ENCODE measurements around the gene FGGY. TPM values are rescaled to one million over a fixed set of nuclear protein-coding genes. Genes with fewer than 3 reads are reported as not detected.

FGGY gene
- total RNA-seq, 2 experiments from 2014 or later: 5.6 to 8.1 TPM

DNA sequence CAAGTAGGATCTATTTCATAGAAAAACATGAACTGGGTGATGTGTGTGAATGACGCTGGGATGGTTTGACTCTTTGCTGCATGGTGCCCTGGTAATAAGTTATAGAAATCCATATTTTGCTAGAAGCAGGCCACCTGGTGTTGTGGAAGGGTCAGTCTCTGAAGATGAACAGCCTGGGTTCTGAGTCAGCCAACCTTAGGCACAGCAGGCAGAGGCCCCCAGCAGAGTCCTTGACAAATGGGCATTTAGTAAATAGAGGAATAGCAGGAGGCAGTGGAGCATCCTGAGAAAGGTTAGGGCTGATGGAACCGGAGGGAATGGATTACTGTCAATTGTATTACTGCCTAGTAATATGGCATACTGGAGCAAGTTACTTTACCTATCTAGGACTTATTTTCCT lies 20.9 kb downstream of the FGGY start:
- no peak overlapping the region for H3K4me3 Mint-ChIP-seq
- H3K36me3 Mint-ChIP-seq (ENCODE audit: low read depth): no peaks in the 10 kb centered on the region
- ATAC-seq: no peak
- no peaks in the 10 kb centered on the region for H3K27me3 Mint-ChIP-seq
- CTCF ChIA-PET: no interaction called here
- no peak overlapping the region for H3K27ac Mint-ChIP-seq
- POLR2A ChIA-PET: no interaction called here
- H3K4me1 Mint-ChIP-seq: peaks cover 7% of the 10 kb centered on the region
- intact Hi-C loops (cut with DNase I, micrococcal nuclease): no loop called here
- H3K9me3 Mint-ChIP-seq (ENCODE audit: low read depth): no peaks in the 10 kb centered on the region
- DNase-seq: no peak

DNA sequence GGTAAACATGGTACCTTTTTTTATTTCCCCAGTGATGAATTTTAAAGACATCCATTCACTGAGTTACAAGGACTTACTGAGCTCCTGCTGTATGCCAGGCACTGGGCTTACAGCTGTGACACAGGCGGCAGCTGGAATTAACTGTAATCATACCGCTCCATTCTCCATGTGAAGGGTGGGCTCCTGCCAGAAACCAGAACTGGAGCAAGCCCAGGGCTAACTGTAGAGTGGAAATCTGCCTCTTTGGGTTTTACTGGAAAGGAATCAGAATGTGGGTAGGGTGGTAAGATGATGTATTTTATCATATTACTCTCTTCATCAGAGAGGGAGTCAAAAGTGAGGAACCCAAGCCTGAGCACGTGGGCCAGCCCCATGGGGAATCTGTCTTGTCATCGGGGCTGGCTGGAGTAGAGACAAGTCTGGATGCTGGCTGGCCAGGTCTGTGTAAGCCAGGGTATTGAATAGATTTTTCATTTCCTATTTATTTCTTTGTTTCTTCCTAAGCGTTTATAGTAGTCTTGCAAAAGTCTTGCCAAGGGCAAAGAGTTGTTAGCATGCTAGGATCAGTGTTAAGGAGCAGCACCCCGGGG lies 21.5 kb downstream of the FGGY start:
- Mint-ChIP-seq H3K27ac (no peak overlapping the region), H3K9me3 (ENCODE audit: low read depth) (no peaks in the 10 kb centered on the region), H3K36me3 (ENCODE audit: low read depth) (no peaks in the 10 kb centered on the region), H3K4me1 (peaks cover 7% of the 10 kb centered on the region), H3K4me3 (no peak overlapping the region), H3K27me3 (no peaks in the 10 kb centered on the region)
- POLR2A ChIA-PET: no interaction called here
- CTCF ChIA-PET: no interaction called here
- ATAC-seq: no peak
- DNase-seq: no peak
- intact Hi-C loops (cut with DNase I, micrococcal nuclease): no loop called here

DNA sequence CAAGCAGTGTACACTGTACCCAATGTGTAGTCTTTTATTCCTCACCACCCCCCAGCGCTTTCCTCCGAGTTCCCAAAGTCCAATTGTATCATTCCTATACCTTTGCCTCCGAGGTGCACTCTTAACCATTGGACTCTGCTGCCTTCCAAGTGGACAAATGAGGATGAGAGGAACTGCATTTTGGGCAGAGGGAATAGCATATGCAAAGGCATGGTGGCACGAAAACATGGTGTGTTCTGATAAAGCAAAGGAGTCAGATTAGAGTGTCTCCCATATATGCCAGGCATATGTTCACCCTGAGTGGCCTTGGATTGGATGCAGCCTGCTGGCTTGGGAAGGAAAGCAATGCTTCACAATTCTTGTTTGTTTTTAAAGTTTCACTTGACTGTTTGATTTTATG lies 25.5 kb downstream of the FGGY start:
- ChIA-PET POLR2A (no interaction called here), CTCF (no interaction called here)
- H3K9me3 Mint-ChIP-seq (ENCODE audit: low read depth): peaks cover 4% of the 10 kb centered on the region
- intact Hi-C loops (cut with DNase I, micrococcal nuclease): no loop called here
- H3K4me1 Mint-ChIP-seq: no peaks in the 10 kb centered on the region
- H3K36me3 Mint-ChIP-seq (ENCODE audit: low read depth): peaks cover 4% of the 10 kb centered on the region
- no peak overlapping the region for H3K27ac Mint-ChIP-seq
- H3K27me3 Mint-ChIP-seq: no peaks in the 10 kb centered on the region
- DNase-seq: no peak
- ATAC-seq: no peak
- H3K4me3 Mint-ChIP-seq: no peak overlapping the region

DNA sequence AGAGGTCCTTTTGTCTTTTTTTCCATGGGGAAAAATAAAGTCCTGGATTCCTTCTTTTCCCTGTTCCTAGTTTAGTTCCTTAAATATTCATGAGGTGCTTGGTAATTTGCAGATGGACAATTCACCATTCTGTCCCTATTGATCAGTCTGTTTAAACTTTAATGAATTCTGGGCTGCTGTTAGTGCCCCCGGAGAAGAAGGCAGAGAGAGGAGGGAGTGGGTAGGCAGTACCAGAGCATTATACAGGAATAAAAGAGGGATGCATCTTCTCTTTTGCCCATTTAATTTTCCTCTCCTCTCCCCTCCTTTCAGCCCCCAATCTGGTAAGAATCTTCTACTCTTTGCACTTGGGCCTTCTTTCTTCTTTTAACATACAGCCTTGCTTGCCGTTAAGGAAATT lies 25.9 kb downstream of the FGGY start:
- POLR2A ChIA-PET: no interaction called here
- DNase-seq (no peak), ATAC-seq (no peak)
- CTCF ChIA-PET: no interaction called here
- H3K4me3 Mint-ChIP-seq: no peak overlapping the region
- intact Hi-C loops (cut with DNase I, micrococcal nuclease): no loop called here
- H3K4me1 Mint-ChIP-seq: peaks cover 2% of the 10 kb centered on the region
- H3K27me3 Mint-ChIP-seq: no peaks in the 10 kb centered on the region
- H3K27ac Mint-ChIP-seq: no peak overlapping the region
- H3K9me3 Mint-ChIP-seq (ENCODE audit: low read depth): peaks cover 4% of the 10 kb centered on the region
- H3K36me3 Mint-ChIP-seq (ENCODE audit: low read depth): peaks cover 4% of the 10 kb centered on the region

DNA sequence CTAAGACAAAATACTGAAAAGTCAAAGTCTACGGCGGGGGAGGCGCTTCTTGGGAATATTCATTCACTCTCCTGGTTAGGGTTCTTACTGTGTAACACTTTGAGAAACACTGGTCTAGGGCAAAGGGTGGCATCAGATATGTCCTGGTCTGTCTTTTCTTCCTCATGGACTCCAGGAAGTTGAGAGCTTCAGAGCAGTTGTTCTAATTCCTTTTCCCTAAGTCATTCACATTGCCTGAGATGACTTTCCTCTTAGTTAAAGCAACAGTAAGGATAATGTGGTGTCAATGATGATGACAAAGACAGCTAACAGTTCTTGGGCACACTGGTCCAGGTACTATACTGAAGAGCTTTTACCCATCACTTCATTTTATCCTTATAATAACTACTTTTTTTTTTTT lies 27.0 kb downstream of the FGGY start:
- POLR2A ChIA-PET: no interaction called here
- no peak overlapping the region for H3K27ac Mint-ChIP-seq
- no peak overlapping the region for H3K4me3 Mint-ChIP-seq
- no peaks in the 10 kb centered on the region for H3K27me3 Mint-ChIP-seq
- H3K36me3 Mint-ChIP-seq (ENCODE audit: low read depth): peaks cover 4% of the 10 kb centered on the region
- H3K9me3 Mint-ChIP-seq (ENCODE audit: low read depth): peaks cover 4% of the 10 kb centered on the region
- H3K4me1 Mint-ChIP-seq: peaks cover 10% of the 10 kb centered on the region
- no peak for DNase-seq
- CTCF ChIA-PET: no interaction called here
- intact Hi-C loops (cut with DNase I, micrococcal nuclease): no loop called here
- no peak for ATAC-seq

DNA sequence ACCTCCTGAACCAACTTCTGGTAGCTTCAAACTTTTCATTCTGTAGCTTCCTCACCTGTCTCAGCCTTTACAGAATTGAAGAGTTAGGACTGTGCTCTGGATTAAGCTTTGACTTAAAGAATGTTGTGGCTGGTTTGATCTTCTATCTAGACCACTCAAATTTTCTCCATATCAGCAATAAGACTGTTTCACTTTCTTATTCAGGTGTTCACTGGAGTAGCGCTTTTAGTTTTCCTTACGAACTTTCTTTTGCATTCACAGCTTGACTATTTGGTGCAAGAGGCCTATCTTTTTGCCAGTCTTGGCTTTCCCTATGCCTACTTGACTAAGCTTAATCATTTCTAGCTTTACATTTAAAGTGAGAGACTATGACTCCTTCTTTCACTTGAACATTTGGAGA lies 31.5 kb downstream of the FGGY start:
- peaks cover 4% of the 10 kb centered on the region for H3K9me3 Mint-ChIP-seq (ENCODE audit: low read depth)
- H3K4me1 Mint-ChIP-seq: peaks cover 21% of the 10 kb centered on the region
- POLR2A ChIA-PET: interaction anchor here (0.6 to 0.7 kb wide), 2 partner anchors 326 to 602 kb away, joined by 3 to 4 read pairs; no protein-coding TSS in a partner anchor
- CTCF ChIA-PET: interaction anchor here (0.7 to 1.1 kb wide), 2 partner anchors 24 to 630 kb away, joined by 3 read pairs; no protein-coding TSS in a partner anchor
- no peaks in the 10 kb centered on the region for H3K27me3 Mint-ChIP-seq
- H3K4me3 Mint-ChIP-seq: no peak overlapping the region
- no peak overlapping the region for H3K27ac Mint-ChIP-seq
- ATAC-seq: peak; percentile 70
- H3K36me3 Mint-ChIP-seq (ENCODE audit: low read depth): peaks cover 4% of the 10 kb centered on the region
- intact Hi-C loops (cut with DNase I, micrococcal nuclease): no loop called here
- no peak for DNase-seq

DNA sequence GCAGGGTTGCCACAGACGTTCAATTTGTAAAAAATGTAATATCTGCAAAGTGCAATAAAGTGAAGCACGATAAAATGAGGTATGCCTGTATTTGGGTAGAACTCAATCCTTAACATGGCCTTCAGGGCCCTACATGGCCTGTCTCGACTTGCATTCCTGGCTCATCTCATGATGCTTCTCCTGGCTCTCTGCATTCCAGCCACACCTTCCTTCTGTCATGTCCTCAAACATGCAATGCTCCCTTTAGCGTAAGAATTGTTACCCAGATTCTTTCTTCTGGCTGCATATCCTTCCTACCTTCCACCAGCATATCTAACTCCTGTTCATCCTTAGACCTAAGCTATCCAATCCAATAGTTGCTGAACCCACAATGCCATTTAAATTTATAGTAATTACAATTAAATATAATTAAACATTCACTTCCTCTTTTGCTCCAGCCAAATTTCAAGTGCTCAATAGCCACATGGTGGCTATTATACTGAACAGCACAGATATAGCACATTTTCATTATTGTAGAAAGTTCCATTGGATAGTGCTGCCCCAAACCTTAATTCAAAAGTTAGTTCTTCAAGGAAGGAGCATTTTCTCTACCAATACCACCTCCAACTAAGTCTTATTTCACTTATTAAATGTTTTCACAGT lies 32.6 kb downstream of the FGGY start:
- peaks cover 28% of the 10 kb centered on the region for H3K4me1 Mint-ChIP-seq
- DNase-seq (no peak), ATAC-seq (no peak)
- H3K27ac Mint-ChIP-seq: no peak overlapping the region
- intact Hi-C loops (cut with DNase I, micrococcal nuclease): no loop called here
- H3K9me3 Mint-ChIP-seq (ENCODE audit: low read depth): peaks cover 4% of the 10 kb centered on the region
- ChIA-PET POLR2A (no interaction called here), CTCF (no interaction called here)
- peaks cover 4% of the 10 kb centered on the region for H3K36me3 Mint-ChIP-seq (ENCODE audit: low read depth)
- no peak overlapping the region for H3K4me3 Mint-ChIP-seq
- no peaks in the 10 kb centered on the region for H3K27me3 Mint-ChIP-seq

DNA sequence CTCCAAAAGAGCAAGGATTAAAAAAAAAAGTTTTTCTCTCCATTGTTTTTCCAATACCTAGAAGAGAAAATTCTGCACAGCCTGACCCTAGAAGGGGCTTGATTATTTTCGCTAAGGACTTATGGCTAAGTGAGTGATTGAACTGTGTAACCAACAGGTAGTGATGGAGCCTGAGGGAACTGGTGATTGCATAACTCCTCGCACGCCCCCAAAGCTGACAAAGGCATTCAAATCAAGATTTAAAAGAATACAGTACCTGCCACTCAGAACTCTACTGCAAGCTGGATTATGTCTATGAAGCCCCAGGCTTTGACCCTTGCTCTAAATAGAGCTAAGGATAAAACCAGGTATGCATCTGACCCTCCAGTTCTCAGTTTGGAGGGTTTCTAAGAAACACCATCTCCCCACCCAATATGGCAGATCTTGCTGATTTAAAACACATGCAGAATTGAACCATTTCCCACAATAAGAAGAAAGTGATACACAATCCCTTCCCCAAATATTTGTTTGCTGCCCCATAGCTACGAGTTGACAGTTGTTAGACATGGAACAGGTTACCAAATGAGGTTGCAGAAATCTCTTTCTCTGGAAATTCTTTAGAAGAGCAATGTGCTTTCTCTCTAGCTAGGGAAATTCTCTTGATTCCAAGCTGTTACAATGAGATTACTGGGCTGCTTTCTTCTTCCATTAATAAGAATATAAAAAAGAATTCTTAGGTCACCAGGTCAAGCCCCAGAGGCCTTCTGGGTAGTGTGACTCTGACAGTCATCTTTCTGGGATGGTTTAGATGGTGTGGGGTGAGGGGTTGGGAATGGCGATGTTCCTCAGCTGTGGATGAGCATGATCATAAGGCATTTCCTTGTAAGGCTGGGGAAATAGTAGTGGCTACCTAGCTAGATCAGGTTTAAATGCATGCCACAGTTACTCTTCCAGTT lies 35.1 kb downstream of the FGGY start:
- ChIA-PET CTCF (interaction anchor here (1.1 kb wide), 1 partner anchor 367 kb away, joined by 3 read pairs; no protein-coding TSS in a partner anchor), POLR2A (no interaction called here)
- H3K4me1 Mint-ChIP-seq: peaks cover 28% of the 10 kb centered on the region
- ATAC-seq: no peak
- no peak overlapping the region for H3K4me3 Mint-ChIP-seq
- no peaks in the 10 kb centered on the region for H3K27me3 Mint-ChIP-seq
- no peaks in the 10 kb centered on the region for H3K36me3 Mint-ChIP-seq (ENCODE audit: low read depth)
- no peak for DNase-seq
- H3K27ac Mint-ChIP-seq: no peak overlapping the region
- intact Hi-C loops (cut with DNase I, micrococcal nuclease): loop anchor here (2.0 kb wide), 1 partner anchor 35 kb away; the partner anchor contains the start of gene FGGY (in 2 of the 2)
- H3K9me3 Mint-ChIP-seq (ENCODE audit: low read depth): no peaks in the 10 kb centered on the region

DNA sequence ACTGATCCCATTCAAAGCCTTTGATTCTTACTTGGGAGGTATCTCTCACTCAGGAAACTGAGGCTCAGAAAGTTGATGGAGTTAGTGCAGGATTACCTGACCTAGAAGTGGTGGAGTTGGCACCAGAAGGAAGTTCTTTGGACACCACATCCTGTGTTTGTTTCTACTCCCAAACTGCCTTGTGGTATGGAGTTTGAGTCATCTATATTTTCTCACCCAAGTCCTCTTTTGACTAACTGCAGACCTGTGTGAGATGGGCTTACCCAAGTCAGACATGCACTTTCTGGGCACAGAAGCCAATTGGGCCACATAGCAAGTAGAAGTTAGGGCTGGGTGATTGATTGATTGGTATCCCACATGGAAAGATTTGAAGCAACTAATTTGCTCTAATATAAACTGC lies 36.1 kb downstream of the FGGY start:
- Mint-ChIP-seq H3K4me1 (peaks cover 27% of the 10 kb centered on the region), H3K27ac (peak overlapping the region; percentile 20), H3K27me3 (no peaks in the 10 kb centered on the region), H3K36me3 (ENCODE audit: low read depth) (no peaks in the 10 kb centered on the region), H3K9me3 (ENCODE audit: low read depth) (no peaks in the 10 kb centered on the region), H3K4me3 (no peak overlapping the region)
- DNase-seq (peak; percentile 41), ATAC-seq (peak; percentile 86)
- intact Hi-C loops (cut with DNase I, micrococcal nuclease): loop anchor here (2.0 kb wide), 1 partner anchor 36 kb away; the partner anchor contains the start of gene FGGY (in 2 of the 2)
- POLR2A ChIA-PET: interaction anchor here (0.6 kb wide), 1 partner anchor 591 kb away, joined by 3 read pairs; no protein-coding TSS in a partner anchor
- CTCF ChIA-PET: no interaction called here

DNA sequence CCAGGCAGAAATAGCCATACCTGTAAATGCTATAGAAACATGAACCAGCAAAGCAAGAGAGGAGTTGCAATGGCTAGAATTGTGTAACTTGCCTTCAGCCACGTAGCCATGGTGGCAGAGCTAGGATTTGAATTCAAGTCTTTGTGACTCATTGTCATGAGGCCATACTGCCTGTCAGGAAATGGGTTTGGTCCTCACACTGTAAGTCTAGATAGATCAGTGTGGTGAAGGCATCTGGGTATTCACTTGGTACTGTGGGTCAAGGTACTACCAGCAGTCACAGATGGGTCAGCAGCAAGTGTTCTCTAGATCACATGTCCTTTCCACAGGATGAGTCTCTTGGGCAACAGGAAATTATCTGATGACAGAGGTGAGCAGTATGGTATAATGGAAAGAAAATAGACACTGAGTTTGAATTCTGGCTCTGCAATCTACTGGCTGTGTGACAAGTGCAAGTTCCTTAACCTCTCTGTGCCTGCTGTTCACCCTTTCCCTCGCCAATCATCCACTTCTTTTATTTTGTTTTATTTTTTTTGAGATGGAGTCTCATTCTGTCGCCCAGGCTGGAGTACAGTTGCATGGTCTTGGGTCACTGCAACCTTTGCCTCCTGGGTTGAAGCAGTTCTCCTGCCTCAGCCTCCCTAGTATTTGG lies 36.9 kb downstream of the FGGY start:
- Mint-ChIP-seq H3K4me3 (no peak overlapping the region), H3K4me1 (peaks cover 19% of the 10 kb centered on the region), H3K27ac (peak overlapping the region; percentile 19), H3K36me3 (ENCODE audit: low read depth) (no peaks in the 10 kb centered on the region), H3K27me3 (no peaks in the 10 kb centered on the region), H3K9me3 (ENCODE audit: low read depth) (no peaks in the 10 kb centered on the region)
- DNase-seq (peak; percentile 21), ATAC-seq (peak; percentile 74)
- CTCF ChIA-PET: no interaction called here
- intact Hi-C loops (cut with DNase I, micrococcal nuclease): loop anchor here (2.0 kb wide), 1 partner anchor 37 kb away; the partner anchor contains the start of gene FGGY (in 2 of the 2)
- POLR2A ChIA-PET: no interaction called here

Measured in activated CD4-positive, alpha-beta T cell treated with anti-CD3 and anti-CD28 coated beads for 36 hours (primary cell).